Medulla oblongata (tissue), 1 donor: ENCODE results near the gene FRMD5.

Experiments
- DNase-seq: peaks from one replicate; pipeline ENCODE4 v3.0.0-alpha.2; 2015; ENCODE audit errors: extremely low spot score

FRMD5 gene

GRCh38 chr15:44160796-44161195 is 34.3 kb downstream of the FRMD5 start:
- DNase-seq = no peak

- no peak for DNase-seq
These were observed 35.6 kb downstream of the FRMD5 start for GRCh38 chr15:44159492-44159891.

GRCh38 chr15:44158111-44158510 is 37.0 kb downstream of the FRMD5 start:
- no peak for DNase-seq

- no peak for DNase-seq
These were observed 37.4 kb downstream of the FRMD5 start for GRCh38 chr15:44157679-44158078.

DNA sequence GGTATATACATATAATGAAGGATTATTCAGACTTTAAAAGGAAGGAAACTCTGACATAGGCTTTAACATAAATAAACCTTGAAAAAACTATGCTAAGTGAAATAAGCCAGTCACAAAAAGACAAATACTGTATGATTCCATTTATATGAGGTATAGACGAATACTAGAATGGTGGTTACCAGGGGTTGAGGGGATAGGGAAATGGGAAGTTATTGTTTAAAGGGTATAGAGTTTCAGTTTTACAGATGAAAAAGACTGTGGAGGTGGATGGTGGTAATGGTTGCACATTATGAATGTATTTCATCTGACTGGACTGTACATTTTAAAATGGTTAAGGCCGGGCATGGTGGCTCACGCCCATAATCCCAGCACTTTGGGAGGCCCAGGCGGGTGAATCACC is 41.7 kb downstream of the FRMD5 start:
- DNase-seq = no peak

GRCh38 chr15:44149224-44149623 is 45.8 kb downstream of the FRMD5 start:
- DNase-seq = no peak

DNA sequence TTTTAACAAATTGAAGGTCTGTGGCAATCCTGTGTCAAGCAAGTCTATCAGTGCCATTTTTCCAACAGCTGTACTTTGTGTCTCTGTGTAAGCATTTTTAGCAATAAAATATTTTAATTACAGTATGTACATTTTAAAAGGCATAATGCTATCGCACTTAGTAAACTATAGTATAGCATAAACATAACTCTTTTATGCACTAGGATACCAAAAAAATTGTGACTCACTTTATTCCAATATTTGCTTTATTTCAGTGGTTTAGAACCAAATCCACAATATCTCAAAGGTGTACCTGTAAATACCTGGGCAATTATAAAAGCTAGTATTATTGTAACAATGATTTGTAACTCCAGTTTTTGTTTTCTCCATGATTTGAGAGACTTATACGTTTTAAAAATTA is 46.5 kb downstream of the FRMD5 start:
- DNase-seq = no peak

DNA sequence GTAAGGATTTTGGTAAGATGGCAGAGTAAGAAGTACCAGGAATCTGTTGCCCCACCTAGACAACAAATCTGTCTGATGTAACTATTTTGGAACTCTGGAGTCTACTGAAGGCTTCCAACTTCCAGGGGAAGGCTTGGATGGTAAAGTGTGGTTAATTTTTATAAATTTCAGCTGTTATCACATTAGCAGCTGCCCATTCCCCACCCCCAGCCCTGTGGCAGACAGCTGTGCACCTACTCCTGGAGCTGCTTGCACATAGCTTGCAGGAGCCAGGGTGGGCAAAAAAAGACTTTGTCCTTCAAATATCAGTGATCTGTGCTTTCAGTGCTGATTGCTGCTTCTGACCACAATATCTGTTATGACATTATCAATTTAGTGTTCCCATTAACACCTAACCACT is 47.4 kb downstream of the FRMD5 start:
- no peak for DNase-seq

- no peak for DNase-seq
These were observed 49.6 kb downstream of the FRMD5 start for GRCh38 chr15:44145495-44145894.

- DNase-seq = no peak
These were observed 50.1 kb downstream of the FRMD5 start for GRCh38 chr15:44144992-44145391.

- no peak for DNase-seq
These were observed 50.9 kb downstream of the FRMD5 start for GRCh38 chr15:44144184-44144583.

DNA sequence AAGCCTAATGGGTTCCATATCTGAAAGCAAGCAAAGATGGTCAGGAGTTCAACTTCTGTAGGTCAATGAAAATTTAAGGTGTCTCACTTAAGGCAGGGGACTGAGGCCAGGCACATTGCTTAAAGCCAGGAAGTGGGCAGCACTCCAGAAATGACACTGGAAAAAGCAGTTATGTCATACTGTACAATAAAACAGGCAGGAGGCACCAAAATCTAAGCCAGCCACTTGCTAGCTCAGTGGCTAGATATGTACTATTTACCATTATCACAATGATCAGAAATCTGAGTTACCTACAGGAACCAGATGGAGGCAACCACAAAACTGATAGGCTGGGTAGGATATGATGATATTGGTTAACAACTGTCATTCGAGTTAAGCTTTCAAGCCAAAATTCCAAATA is 57.3 kb downstream of the FRMD5 start:
- no peak for DNase-seq

GRCh38 chr15:44136991-44137477 is 58.0 kb downstream of the FRMD5 start:
- no peak for DNase-seq

GRCh38 chr15:44132057-44132456 is 63.0 kb downstream of the FRMD5 start:
- no peak for DNase-seq

DNA sequence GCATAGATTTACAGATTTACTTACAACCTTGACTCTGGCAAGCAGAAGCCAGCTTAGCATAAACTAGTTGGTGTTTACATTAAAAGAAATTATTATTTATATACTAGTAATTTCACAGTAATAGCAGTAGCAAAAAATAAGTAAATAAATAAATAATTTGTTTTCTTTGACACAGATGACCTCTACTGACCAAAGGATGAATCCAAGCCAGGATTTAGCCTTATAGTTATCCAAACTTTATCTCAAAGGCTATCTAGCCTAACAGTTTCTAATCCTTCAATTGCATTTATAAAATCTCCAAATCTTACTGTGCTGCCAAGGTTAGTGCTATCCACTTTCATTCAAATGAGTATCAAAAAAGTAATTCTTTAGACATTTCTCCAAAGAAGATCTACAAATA is 64.3 kb downstream of the FRMD5 start:
- no peak for DNase-seq

GRCh38 chr15:44129911-44130310 is 65.2 kb downstream of the FRMD5 start:
- no peak for DNase-seq

- no peak for DNase-seq
These were observed 66.6 kb downstream of the FRMD5 start for GRCh38 chr15:44128443-44128842.

GRCh38 chr15:44125879-44126278 is 69.2 kb downstream of the FRMD5 start:
- no peak for DNase-seq

DNA sequence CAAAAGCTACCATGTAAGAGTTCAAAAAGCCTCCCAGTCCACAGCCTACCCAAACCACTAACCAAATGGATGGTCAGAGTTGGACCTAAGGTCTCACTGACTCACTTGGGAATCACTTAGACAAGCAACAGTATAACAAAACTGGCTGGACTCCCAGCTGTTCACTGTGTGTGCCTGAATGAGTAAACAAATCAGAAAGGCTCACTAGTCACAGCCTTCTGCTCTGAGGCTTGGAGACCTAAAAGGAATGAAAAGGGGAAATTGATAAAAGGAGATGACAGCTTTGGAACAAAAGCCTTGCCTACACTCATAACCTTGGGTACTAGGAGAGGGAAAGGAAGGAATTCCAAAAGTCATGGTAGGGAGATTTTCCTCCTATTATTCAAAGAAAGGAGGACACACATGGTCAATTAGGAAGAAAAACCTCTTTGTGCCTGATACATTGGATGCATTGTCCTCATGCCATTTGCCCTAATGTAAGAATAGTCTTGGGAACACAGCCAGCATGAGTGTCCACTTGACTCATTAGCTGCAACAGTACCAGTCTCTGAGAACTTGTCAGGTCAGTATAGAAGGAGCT is 92.3 kb downstream of the FRMD5 start:
- DNase-seq = peak; percentile 95

DNA sequence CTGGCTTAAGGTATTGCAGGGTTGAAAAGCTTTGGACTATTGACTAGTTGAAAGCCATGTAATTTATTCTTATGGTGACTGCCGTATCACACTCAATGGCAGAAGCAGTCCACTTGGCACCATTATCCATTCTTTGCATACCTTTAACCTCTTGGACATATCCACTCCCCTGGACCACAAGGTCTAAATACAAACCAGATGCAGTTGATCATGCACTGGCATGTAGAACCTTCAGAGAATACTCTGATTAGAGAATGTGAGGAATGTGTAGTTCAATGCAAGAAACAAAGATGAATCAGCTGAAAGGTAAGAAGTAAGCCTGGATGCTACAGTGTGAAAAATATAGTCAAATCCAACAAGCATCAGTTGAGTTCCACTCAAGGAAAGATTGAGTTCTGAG is 93.1 kb downstream of the FRMD5 start:
- DNase-seq = no peak

GRCh38 chr15:44101286-44101685 is 93.8 kb downstream of the FRMD5 start:
- no peak for DNase-seq

DNA sequence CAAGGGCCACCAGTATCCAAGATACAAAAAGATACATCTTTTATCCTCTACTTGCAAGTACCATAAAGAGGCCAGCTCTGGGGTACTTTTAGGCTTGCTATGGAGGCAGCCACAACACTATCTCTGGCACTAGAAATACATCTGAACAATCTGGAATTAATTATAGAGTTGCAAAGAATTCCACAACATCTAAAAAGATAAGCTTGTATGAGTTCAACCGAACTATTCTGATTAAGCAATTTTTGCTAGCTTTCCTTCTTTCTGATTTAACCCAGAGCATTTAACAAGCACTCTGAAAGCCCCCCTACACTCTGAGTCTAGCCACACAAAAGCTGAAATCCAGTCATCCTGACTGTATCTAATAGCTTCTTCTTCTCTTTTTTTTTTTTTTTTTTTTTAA is 95.4 kb downstream of the FRMD5 start:
- no peak for DNase-seq

DNA sequence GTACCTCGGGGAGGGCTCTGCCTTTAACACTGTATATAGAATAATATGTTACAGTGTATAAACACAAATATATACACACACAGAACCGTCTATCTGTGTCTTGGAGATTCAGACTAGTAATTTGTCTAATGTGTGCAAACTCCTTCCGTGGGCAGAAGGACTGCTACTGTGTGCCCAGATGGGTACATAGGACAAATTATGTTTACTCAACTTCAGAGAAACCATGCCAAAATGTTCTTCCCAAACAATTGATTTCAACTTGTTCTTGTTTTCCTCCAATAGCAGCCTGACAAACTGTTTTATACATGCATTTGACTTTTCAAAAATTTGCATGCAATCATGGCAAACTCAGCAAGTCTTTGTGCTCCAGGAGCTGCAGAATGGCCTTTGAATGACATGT is 97.5 kb downstream of the FRMD5 start:
- no peak for DNase-seq

DNA sequence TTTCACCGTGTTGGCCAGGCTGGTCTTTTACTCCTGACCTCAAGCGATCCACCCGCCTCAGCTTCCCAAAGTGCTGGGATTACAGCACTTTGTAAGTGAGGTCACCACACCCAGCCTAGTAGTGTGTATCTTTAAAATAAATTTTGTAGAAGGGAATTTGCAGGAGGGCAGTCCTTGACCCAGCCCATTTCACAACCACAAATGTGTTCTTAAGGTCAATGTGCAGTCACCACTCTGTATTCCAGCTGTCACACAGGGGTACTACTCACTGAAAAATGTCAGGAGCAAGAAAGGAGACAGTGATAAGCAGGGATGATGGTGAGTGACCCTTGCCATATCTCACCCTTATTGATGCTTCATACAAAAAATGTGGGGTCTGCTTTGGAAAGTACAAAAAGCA is 98.5 kb downstream of the FRMD5 start:
- no peak for DNase-seq
